HepG2 (cell line): Measurements from ENCODE around the gene SBK3. TPM values are rescaled to one million over a fixed set of nuclear protein-coding genes. Genes with fewer than 3 reads are reported as not detected.

Experiments used
- CREB1 ChIP-seq, 2 experiments: fragments of 450-650 bp in 1 of 2; IDR thresholded peaks; 2 replicates each; pipeline ENCODE4 v1.6.1; 2016 to 2017; ENCODE audit warnings: control low read depth in 1 of 2, mild to moderate bottlenecking in 1 of 2, missing compliant biosample characterization in 1 of 2, missing genetic modification characterization in 1 of 2
- ELF1 ChIP-seq: sonication (generic); formaldehyde crosslinking; IDR thresholded peaks from 2 replicates; pipeline ENCODE4 v1.4.0; 2020; ENCODE audit warnings: missing genetic modification reagents
- IKZF4 ChIP-seq: sonication (generic); formaldehyde crosslinking; IDR thresholded peaks from 2 replicates; pipeline ENCODE4 v1.5.1; 2020; ENCODE audit warnings: borderline replicate concordance, mild to moderate bottlenecking, low read depth, missing genetic modification reagents; ENCODE audit errors: not compliant biosample characterization
- IRF2 ChIP-seq: IDR thresholded peaks from 2 replicates; pipeline ENCODE4 v1.6.1; 2018; ENCODE audit warnings: missing genetic modification reagents, missing compliant biosample characterization
- JUNB ChIP-seq: sonication (generic); formaldehyde crosslinking; IDR thresholded peaks from 2 replicates; pipeline ENCODE4 v1.8.0; 2022; ENCODE audit warnings: missing genetic modification reagents, mild to moderate bottlenecking, borderline replicate concordance
- RXRA ChIP-seq: sonication (generic); formaldehyde crosslinking; IDR thresholded peaks from 2 replicates; pipeline ENCODE4 v1.5.1; 2020; ENCODE audit warnings: missing genetic modification reagents
- TBX2 ChIP-seq: sonication (generic); formaldehyde crosslinking; IDR thresholded peaks from 2 replicates; pipeline ENCODE4 v1.5.0; 2020; ENCODE audit warnings: missing genetic modification reagents, mild to moderate bottlenecking, borderline replicate concordance
- polyA plus RNA-seq, 8 experiments: library from polyadenylated mRNA; depleted of rRNA in 3 of 8; stranded (reverse) in 7 of 8; unstranded in 1 of 8; fragments of >200 nt; fragmentation: Illumina TruSeq in 4 of 8; extraction: Trizol in 4 of 8; gene quantifications; 2 replicates each; pipeline versions ENCODE4 v1.2.1 to v1.2.3, GENCODE V29; 2011 to 2016; ENCODE audit warnings: low read depth in 4 of 8, missing spikeins in 1 of 8, mixed read lengths in 1 of 8; ENCODE audit not compliant: insufficient read depth in 1 of 8
- total RNA-seq, 5 experiments: library from RNA; depleted of rRNA; stranded (reverse); fragments of >200 nt; fragmentation: Illumina TruSeq; extraction: Trizol; gene quantifications; 2 replicates each; pipeline ENCODE4 v1.2.3, GENCODE V29; 2016; ENCODE audit warnings: low read depth in 1 of 5
- TF ChIP-seq, protein P1 (sequence below): sonication (generic); formaldehyde crosslinking; IDR thresholded peaks from 2 replicates; pipeline ENCODE4 v1.4.0; 2020; ENCODE audit warnings: missing genetic modification reagents
- TF ChIP-seq, protein P2 (sequence below): sonication (generic); formaldehyde crosslinking; IDR thresholded peaks from 2 replicates; pipeline ENCODE4 v1.4.0; 2020; ENCODE audit warnings: missing genetic modification reagents
- TF ChIP-seq, protein P3 (sequence below): sonication (generic); formaldehyde crosslinking; IDR thresholded peaks from 2 replicates; pipeline ENCODE4 v1.5.1; 2020; ENCODE audit warnings: mild to moderate bottlenecking, missing genetic modification reagents, moderate library complexity

Gene SBK3
- total and polyA plus RNA-seq, 2 of the 13 experiments (the other 11 are each of a cell fraction or from before 2014, with no cell fraction given), result 0.66 to 0.77 TPM

DNA sequence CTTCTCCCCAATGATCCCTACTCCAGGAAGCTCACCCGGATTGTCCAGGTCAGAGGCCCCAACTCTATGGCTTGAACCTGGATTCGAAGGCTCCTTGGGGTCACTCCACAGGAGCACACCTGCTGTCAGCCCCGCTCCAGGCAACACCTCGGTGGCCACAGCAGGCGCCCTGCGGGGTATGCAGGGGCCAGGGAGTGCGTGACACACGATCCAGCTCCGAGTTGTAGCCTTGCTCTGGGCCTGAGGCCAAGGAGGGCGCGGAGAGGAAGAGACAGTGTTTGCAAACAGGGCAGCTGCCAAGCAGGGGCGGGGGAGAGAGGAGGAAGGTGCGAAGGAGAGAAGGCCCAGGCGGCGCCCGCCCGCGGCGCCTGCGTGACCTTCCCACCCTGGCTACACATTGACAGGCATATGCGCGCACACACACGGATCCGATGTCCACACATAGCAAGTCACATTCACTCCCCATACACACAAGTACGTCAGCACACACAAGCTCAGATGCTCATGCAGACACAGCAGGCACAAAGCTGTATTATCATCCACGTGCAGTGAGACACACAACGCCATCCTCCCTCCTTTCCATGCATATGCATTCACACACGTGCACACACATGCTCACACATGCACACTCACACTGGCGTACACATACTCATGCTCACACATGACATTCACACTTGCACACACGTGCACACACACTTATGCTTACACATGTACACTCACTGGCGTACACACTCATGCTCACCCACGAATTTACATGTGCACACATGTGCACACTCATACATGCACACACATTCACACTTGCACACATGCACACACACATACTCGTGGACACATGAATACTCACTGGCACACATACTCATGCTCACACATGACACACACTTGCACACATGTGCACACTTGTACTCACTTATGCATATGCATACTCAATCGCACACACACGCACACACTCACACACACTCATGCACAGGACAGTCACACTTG, 18.8 kb downstream of the SBK3 start (continued):
- TF ChIP-seq, protein P1, sequence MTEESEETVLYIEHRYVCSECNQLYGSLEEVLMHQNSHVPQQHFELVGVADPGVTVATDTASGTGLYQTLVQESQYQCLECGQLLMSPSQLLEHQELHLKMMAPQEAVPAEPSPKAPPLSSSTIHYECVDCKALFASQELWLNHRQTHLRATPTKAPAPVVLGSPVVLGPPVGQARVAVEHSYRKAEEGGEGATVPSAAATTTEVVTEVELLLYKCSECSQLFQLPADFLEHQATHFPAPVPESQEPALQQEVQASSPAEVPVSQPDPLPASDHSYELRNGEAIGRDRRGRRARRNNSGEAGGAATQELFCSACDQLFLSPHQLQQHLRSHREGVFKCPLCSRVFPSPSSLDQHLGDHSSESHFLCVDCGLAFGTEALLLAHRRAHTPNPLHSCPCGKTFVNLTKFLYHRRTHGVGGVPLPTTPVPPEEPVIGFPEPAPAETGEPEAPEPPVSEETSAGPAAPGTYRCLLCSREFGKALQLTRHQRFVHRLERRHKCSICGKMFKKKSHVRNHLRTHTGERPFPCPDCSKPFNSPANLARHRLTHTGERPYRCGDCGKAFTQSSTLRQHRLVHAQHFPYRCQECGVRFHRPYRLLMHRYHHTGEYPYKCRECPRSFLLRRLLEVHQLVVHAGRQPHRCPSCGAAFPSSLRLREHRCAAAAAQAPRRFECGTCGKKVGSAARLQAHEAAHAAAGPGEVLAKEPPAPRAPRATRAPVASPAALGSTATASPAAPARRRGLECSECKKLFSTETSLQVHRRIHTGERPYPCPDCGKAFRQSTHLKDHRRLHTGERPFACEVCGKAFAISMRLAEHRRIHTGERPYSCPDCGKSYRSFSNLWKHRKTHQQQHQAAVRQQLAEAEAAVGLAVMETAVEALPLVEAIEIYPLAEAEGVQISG (CRISPR knock-in tag), result peak; percentile 12; the same call in 1 of the 2 replicates
- TF ChIP-seq TBX2 (CRISPR knock-in tag), result peak; percentile 31; the same call in 1 of the 2 replicates
- TF ChIP-seq JUNB (CRISPR knock-in tag), result peak; percentile 39; the same call in 1 of the 2 replicates
- peak; percentile 23; the same call in 1 of the 2 replicates for TF ChIP-seq ELF1 (CRISPR knock-in tag)
- 0 out of 2 replicates have a peak, but pooled peaks have one; percentile 28 for TF ChIP-seq RXRA (CRISPR knock-in tag)
- TF ChIP-seq, protein P2, sequence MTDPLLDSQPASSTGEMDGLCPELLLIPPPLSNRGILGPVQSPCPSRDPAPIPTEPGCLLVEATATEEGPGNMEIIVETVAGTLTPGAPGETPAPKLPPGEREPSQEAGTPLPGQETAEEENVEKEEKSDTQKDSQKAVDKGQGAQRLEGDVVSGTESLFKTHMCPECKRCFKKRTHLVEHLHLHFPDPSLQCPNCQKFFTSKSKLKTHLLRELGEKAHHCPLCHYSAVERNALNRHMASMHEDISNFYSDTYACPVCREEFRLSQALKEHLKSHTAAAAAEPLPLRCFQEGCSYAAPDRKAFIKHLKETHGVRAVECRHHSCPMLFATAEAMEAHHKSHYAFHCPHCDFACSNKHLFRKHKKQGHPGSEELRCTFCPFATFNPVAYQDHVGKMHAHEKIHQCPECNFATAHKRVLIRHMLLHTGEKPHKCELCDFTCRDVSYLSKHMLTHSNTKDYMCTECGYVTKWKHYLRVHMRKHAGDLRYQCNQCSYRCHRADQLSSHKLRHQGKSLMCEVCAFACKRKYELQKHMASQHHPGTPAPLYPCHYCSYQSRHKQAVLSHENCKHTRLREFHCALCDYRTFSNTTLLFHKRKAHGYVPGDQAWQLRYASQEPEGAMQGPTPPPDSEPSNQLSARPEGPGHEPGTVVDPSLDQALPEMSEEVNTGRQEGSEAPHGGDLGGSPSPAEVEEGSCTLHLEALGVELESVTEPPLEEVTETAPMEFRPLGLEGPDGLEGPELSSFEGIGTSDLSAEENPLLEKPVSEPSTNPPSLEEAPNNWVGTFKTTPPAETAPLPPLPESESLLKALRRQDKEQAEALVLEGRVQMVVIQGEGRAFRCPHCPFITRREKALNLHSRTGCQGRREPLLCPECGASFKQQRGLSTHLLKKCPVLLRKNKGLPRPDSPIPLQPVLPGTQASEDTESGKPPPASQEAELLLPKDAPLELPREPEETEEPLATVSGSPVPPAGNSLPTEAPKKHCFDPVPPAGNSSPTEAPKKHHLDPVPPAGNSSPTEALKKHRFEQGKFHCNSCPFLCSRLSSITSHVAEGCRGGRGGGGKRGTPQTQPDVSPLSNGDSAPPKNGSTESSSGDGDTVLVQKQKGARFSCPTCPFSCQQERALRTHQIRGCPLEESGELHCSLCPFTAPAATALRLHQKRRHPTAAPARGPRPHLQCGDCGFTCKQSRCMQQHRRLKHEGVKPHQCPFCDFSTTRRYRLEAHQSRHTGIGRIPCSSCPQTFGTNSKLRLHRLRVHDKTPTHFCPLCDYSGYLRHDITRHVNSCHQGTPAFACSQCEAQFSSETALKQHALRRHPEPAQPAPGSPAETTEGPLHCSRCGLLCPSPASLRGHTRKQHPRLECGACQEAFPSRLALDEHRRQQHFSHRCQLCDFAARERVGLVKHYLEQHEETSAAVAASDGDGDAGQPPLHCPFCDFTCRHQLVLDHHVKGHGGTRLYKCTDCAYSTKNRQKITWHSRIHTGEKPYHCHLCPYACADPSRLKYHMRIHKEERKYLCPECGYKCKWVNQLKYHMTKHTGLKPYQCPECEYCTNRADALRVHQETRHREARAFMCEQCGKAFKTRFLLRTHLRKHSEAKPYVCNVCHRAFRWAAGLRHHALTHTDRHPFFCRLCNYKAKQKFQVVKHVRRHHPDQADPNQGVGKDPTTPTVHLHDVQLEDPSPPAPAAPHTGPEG (CRISPR knock-in tag), result 0 out of 2 replicates have a peak, but pooled peaks have one; percentile 60
- TF ChIP-seq CREB1 (IDR thresholded peaks at IDR 0.05), result peak; percentile 25; the same call in 1 of the 2 replicates
- TF ChIP-seq CREB1 (CRISPR knock-in tag; IDR thresholded peaks at IDR 0.05), result no peak
- TF ChIP-seq, protein P3, sequence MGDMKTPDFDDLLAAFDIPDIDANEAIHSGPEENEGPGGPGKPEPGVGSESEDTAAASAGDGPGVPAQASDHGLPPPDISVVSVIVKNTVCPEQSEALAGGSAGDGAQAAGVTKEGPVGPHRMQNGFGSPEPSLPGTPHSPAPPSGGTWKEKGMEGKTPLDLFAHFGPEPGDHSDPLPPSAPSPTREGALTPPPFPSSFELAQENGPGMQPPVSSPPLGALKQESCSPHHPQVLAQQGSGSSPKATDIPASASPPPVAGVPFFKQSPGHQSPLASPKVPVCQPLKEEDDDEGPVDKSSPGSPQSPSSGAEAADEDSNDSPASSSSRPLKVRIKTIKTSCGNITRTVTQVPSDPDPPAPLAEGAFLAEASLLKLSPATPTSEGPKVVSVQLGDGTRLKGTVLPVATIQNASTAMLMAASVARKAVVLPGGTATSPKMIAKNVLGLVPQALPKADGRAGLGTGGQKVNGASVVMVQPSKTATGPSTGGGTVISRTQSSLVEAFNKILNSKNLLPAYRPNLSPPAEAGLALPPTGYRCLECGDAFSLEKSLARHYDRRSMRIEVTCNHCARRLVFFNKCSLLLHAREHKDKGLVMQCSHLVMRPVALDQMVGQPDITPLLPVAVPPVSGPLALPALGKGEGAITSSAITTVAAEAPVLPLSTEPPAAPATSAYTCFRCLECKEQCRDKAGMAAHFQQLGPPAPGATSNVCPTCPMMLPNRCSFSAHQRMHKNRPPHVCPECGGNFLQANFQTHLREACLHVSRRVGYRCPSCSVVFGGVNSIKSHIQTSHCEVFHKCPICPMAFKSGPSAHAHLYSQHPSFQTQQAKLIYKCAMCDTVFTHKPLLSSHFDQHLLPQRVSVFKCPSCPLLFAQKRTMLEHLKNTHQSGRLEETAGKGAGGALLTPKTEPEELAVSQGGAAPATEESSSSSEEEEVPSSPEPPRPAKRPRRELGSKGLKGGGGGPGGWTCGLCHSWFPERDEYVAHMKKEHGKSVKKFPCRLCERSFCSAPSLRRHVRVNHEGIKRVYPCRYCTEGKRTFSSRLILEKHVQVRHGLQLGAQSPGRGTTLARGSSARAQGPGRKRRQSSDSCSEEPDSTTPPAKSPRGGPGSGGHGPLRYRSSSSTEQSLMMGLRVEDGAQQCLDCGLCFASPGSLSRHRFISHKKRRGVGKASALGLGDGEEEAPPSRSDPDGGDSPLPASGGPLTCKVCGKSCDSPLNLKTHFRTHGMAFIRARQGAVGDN (CRISPR knock-in tag), result peak; percentile 86
- 0 out of 2 replicates have a peak, but pooled peaks have one; percentile 24 for TF ChIP-seq IRF2 (CRISPR knock-in tag)
- TF ChIP-seq IKZF4 (CRISPR knock-in tag), result no peak
